GOT3 (cell line): Measurements from ENCODE around the gene RBM26.
"Not testable (repeated sequence)": the region's sequence is repeated elsewhere in the genome, so short reads cannot be mapped to it uniquely, and the experiment has no call there.

Experiments
- DNase-seq: peaks from one replicate; lab custom pipeline; 2025; ENCODE audit warnings: mixed read lengths; lab: John Stamatoyannopoulos, UW

Gene RBM26

GRCh38 chr13:79279735-79280134 lies 126.3 kb downstream of the RBM26 start:
- not testable (repeated sequence) for DNase-seq

GRCh38 chr13:79273045-79273444 lies 133.0 kb downstream of the RBM26 start:
- no peak for DNase-seq

GRCh38 chr13:79271616-79272015 lies 134.4 kb downstream of the RBM26 start:
- no peak for DNase-seq

- no peak for DNase-seq
Measured at GRCh38 chr13:79270859-79271258, 135.2 kb downstream of the RBM26 start.
